DND-41 (cell line): ENCODE measurements around the gene ATP23.

Experiments used
- CTCF ChIP-seq: IDR thresholded peaks from 2 replicates; pipeline ENCODE4 v1.5.1; 2012; ENCODE audit warnings: borderline replicate concordance, low read length, moderate library complexity, mild to moderate bottlenecking; ENCODE audit not compliant: poor library complexity, severe bottlenecking; ENCODE audit errors: extremely low read depth
- EZH2 ChIP-seq: IDR thresholded peaks from 3 replicates; pipeline ENCODE4 v1.6.1; 2012; ENCODE audit warnings: borderline replicate concordance, low read depth, mild to moderate bottlenecking, moderate library complexity, low read length, inconsistent platforms; ENCODE audit not compliant: severe bottlenecking

- no peak for TF ChIP-seq CTCF
- TF ChIP-seq EZH2 = no peak
Measured at GRCh38 chr12:57895389-57896114, 45.8 kb upstream of the ATP23 start.
